Measurements from ENCODE around the gene HDAC8.

The HDAC8 gene

GRCh38 chrX:72305286-72306084, 267.2 kb downstream of the HDAC8 start, which contains the start of gene CITED1:
Gene CITED1, minus strand, starts transcription at chrX:72305914. Its CDS starts 3,045 bp downstream, at chrX:72302869.
- Histone ChIP-seq H3K4me3 (peak within 1 kb of the TSS; percentile 73), H3K27ac (no peak within 1 kb of the TSS)
- no peak for DNase-seq (ENCODE audit: low spot score)
- no peak for TF ChIP-seq CTCF (IDR thresholded peaks at IDR 0.05)

GRCh38 chrX:72304877-72305276, 267.8 kb downstream of the HDAC8 start:
- peak overlapping the region; percentile 73 for H3K4me3 ChIP-seq
- H3K27ac ChIP-seq = no peak overlapping the region
- no peak for DNase-seq (ENCODE audit: low spot score)
- TF ChIP-seq CTCF (IDR thresholded peaks at IDR 0.05) = no peak

- DNase-seq (ENCODE audit: low spot score) = no peak
- Histone ChIP-seq H3K4me3 (no peak overlapping the region), H3K27ac (no peak overlapping the region)
- TF ChIP-seq CTCF (IDR thresholded peaks at IDR 0.05) = no peak
Observed at GRCh38 chrX:72301781-72302180, 270.9 kb downstream of the HDAC8 start.

- no peak for DNase-seq (ENCODE audit: low spot score)
Observed at GRCh38 chrX:72299891-72300630, 272.6 kb downstream of the HDAC8 start.

GRCh38 chrX:72297953-72298730, 274.5 kb downstream of the HDAC8 start:
- DNase-seq (ENCODE audit: low spot score) = no peak
- H3K4me3 ChIP-seq = no peak overlapping the region
- H3K27ac ChIP-seq = no peak overlapping the region
- TF ChIP-seq CTCF (IDR thresholded peaks at IDR 0.05) = no peak

More at GRCh38 chrX:72299891-72300630, 272.6 kb downstream of the HDAC8 start:
- no peak overlapping the region for H3K4me3 ChIP-seq
- H3K27ac ChIP-seq = no peak overlapping the region
- no peak for TF ChIP-seq CTCF (IDR thresholded peaks at IDR 0.05)

GRCh38 chrX:72296991-72297390, 275.7 kb downstream of the HDAC8 start:
- no peak for TF ChIP-seq CTCF (IDR thresholded peaks at IDR 0.05)
- H3K4me3 ChIP-seq = no peak overlapping the region
- DNase-seq (ENCODE audit: low spot score) = no peak
- no peak overlapping the region for H3K27ac ChIP-seq
